ENCODE data around the gene TBX15. TPM values are rescaled to one million over a fixed set of nuclear protein-coding genes. Genes with fewer than 3 reads are reported as not detected.

TBX15 gene
- total and polyA plus RNA-seq, 8 donors: 0.05 to 0.14 (median 0.09) TPM; not detected in 3

DNA sequence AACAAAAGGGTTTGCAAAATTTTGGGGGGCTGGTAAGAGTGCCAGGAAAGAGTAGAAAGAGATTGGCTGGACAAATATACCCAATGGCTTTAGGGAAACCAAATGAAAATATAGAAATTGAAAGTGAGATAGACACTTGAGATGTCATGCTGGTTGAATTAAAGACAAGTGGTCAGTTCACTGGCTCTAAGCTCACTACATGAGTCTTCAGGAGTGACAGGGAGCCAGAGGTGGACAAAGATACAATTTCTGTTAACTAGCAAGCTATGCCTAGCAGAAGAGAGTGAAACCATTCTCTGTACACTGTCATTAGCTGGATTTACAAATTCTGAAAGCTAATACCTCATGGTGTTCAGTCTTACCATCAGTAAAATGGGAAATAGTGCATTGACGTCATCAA is 82.5 kb downstream of the TBX15 start:
- Histone ChIP-seq H3K36me3 (no peaks in the 10 kb centered on the region), H3K27me3 (no peaks in the 10 kb centered on the region), H3K9me3 (no peaks in the 10 kb centered on the region), H3K27ac (no peak overlapping the region), H3K4me3 (no peak overlapping the region), H3K4me1 (no peaks in the 10 kb centered on the region)
- 67 to 82% methylated on average over 1 of the region's 1 CpG for WGBS, 2 donors
- no peak for ATAC-seq
- intact Hi-C loops (cut with DNase I): no loop called here
- TF ChIP-seq, protein P1, sequence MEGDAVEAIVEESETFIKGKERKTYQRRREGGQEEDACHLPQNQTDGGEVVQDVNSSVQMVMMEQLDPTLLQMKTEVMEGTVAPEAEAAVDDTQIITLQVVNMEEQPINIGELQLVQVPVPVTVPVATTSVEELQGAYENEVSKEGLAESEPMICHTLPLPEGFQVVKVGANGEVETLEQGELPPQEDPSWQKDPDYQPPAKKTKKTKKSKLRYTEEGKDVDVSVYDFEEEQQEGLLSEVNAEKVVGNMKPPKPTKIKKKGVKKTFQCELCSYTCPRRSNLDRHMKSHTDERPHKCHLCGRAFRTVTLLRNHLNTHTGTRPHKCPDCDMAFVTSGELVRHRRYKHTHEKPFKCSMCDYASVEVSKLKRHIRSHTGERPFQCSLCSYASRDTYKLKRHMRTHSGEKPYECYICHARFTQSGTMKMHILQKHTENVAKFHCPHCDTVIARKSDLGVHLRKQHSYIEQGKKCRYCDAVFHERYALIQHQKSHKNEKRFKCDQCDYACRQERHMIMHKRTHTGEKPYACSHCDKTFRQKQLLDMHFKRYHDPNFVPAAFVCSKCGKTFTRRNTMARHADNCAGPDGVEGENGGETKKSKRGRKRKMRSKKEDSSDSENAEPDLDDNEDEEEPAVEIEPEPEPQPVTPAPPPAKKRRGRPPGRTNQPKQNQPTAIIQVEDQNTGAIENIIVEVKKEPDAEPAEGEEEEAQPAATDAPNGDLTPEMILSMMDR (IDR thresholded peaks at IDR 0.05): no peak
- no peak for FAIRE-seq
- no peak for DNase-seq

DNA sequence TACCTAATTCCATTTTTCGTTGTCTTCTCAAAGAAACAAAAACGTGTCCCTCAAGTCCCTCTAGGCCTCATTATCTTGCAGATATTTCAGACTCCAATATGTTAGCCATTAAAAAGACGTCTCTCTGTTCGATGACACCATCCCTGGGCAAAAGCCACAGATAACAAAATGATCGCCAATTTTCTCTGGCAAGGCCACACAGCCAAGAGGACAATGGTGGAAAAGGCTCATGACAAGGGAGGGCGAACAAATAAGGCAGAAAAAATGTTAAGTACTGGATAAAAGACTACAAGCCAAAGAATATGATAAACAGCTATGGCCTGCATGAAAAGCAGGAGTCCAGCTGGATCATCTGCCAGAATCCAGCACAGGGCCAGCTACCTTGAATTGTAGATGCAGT is 82.9 kb downstream of the TBX15 start:
- ATAC-seq (no peak), FAIRE-seq (no peak), DNase-seq (no peak)
- Histone ChIP-seq H3K4me1 (no peaks in the 10 kb centered on the region), H3K27ac (no peak overlapping the region), H3K4me3 (no peak overlapping the region), H3K27me3 (no peaks in the 10 kb centered on the region), H3K36me3 (no peaks in the 10 kb centered on the region), H3K9me3 (no peaks in the 10 kb centered on the region)
- intact Hi-C loops (cut with DNase I): no loop called here
- 51 to 60% methylated on average over 6 of the region's 6 CpGs for WGBS, 2 donors
- TF ChIP-seq, protein P1 (IDR thresholded peaks at IDR 0.05): no peak

DNA sequence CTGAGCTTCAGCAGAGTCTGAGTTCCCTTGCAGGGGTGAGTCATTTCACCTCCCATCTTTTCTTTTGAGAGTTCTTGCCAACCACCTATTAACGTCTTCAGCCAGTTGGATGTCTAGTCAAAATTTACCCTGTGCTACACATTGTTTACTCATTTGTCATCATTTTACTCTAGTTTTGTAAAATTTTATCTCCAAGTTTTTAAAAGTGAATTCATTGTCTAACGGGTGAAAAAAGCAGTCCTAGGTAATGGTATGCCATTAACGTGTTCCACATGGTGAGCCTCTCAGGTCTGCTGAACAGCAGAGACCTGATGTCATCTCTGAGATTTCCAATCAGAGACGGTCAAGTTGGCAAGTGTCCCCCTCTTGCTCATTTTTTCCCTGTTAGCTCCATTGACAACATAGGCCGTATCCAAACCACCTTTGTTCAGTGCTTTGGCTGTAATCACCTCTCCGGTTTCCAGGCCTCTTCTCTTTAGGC is 85.4 kb downstream of the TBX15 start:
- ATAC-seq (no peak), DNase-seq (no peak), FAIRE-seq (no peak)
- 71 to 75% methylated on average over 6 of the region's 6 CpGs for WGBS, 2 donors
- Histone ChIP-seq H3K4me3 (no peak overlapping the region), H3K9me3 (no peaks in the 10 kb centered on the region), H3K27ac (no peak overlapping the region), H3K36me3 (no peaks in the 10 kb centered on the region), H3K27me3 (no peaks in the 10 kb centered on the region), H3K4me1 (no peaks in the 10 kb centered on the region)
- intact Hi-C loops (cut with DNase I): no loop called here
- TF ChIP-seq, protein P1 (IDR thresholded peaks at IDR 0.05): no peak

DNA sequence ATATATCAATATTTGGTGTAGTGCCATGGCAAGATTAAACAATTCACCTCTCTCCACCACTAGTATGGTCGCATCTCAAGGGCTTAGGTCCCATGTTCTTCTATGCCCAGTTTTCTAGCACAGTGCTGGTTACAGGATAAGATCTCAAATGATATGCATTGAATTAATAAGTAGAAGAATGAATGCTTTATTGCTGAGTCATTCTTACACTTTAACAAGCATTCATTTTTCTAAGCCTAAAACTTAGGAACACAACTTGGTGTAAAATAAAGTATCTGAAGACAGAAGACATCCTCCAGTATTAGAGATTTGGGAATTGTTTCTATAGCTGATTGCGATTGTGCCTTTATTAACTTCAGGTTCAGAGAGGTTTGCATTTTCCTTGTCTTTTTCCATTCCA is 85.8 kb downstream of the TBX15 start:
- Histone ChIP-seq H3K27me3 (no peaks in the 10 kb centered on the region), H3K4me3 (no peak overlapping the region), H3K27ac (no peak overlapping the region), H3K4me1 (no peaks in the 10 kb centered on the region), H3K9me3 (no peaks in the 10 kb centered on the region), H3K36me3 (no peaks in the 10 kb centered on the region)
- DNase-seq (no peak), ATAC-seq (no peak), FAIRE-seq (no peak)
- TF ChIP-seq, protein P1 (IDR thresholded peaks at IDR 0.05): no peak
- 72 to 84% methylated on average over 2 of the region's 2 CpGs for WGBS, 2 donors
- intact Hi-C loops (cut with DNase I): no loop called here

DNA sequence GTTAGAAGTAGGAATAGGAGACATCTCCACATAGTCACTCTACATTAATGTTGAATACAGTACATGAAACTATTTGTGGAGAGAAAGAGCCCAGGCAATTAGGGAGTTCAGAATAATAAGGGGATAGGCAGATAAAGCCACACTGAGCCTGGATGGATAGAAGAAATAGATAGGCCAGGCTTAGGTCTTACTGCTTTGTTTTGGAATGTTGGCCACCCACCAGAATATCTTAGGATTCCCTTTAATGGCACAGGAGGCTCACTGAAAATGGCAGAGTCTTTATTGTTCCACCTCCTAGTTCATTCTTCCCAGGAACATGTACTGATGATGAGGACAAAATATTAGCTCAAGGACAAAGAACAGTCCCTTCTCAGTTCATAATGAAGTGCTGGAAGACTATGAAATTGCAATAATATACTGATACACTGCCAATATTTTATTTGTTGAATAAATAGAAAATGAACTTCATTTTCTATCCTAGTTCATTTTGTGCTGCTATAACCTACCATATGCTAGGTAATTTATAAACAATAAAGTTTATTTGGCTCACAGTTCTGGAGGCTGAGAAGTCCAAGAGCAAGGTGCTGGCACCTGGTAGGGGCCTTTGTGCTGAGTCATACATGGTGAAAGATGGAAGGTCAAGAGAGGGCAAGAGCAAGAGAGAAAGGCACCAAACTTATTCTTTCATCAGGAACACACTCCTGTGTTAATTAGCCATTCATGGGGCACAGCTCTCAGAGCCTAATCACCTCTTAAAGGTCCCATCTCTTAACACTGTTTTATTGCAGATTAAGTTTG is 87.3 kb downstream of the TBX15 start:
- no peak overlapping the region for H3K27ac ChIP-seq
- no peak for ATAC-seq
- no peaks in the 10 kb centered on the region for H3K4me1 ChIP-seq
- H3K36me3 ChIP-seq: no peaks in the 10 kb centered on the region
- no peaks in the 10 kb centered on the region for H3K9me3 ChIP-seq
- DNase-seq: no peak
- FAIRE-seq: no peak
- no peaks in the 10 kb centered on the region for H3K27me3 ChIP-seq
- H3K4me3 ChIP-seq: no peak overlapping the region
- TF ChIP-seq, protein P1 (IDR thresholded peaks at IDR 0.05): no peak
- intact Hi-C loops (cut with DNase I): no loop called here

Data from pancreas (tissue), 10 donors.